Thyroid gland (tissue), 4 donors: Measurements from ENCODE around the gene KLK2. TPM values are rescaled to one million over a fixed set of nuclear protein-coding genes. Genes with fewer than 3 reads are reported as not detected.

Experiments used
- DNase-seq, 2 donors: peaks; one replicate each; pipeline ENCODE4 v3.0.0-alpha.2; 2019
- H3K27ac ChIP-seq, 3 donors: fragments of 200-600 bp; sonication (generic); 1 replicate in 2 of 3; 2 replicates in 1 of 3; pipeline ENCODE4 v1.5.1; 2016 to 2019; ENCODE audit warnings: mild to moderate bottlenecking in 1 of 3, moderate library complexity in 1 of 3
- H3K27me3 ChIP-seq: fragments of 200-600 bp; sonication (generic); one replicate; pipeline ENCODE4 v1.5.1; 2019
- H3K36me3 ChIP-seq, 2 donors: fragments of 200-600 bp; sonication (generic); one replicate each; pipeline ENCODE4 v1.5.1; 2016 to 2019
- H3K4me1 ChIP-seq, 2 donors: fragments of 200-600 bp; sonication (generic); one replicate each; pipeline ENCODE4 v1.5.1; 2017 to 2019
- H3K4me3 ChIP-seq, 3 donors: fragments of 200-600 bp; sonication (generic); replicated peaks in 1 of 3; 1 replicate in 2 of 3; 2 replicates in 1 of 3; pipeline ENCODE4 v1.5.1; 2016; ENCODE audit warnings: mild to moderate bottlenecking in 1 of 3
- H3K9me3 ChIP-seq: fragments of 200-600 bp; sonication (generic); one replicate; pipeline ENCODE4 v1.5.1; 2017
- POLR2A ChIP-seq, 2 donors: fragments of 450-650 bp; IDR thresholded peaks; one replicate each; pipeline ENCODE4 v1.6.1; 2017; ENCODE audit warnings: antibody characterized with exemption in 2 of 2, mild to moderate bottlenecking in 2 of 2, moderate library complexity in 1 of 2
- WGBS, 2 donors: methylation state at CpG; one replicate each; pipeline ENCODE4 v1.1.5; 2017; 5-methylcytosine and 5-hydroxymethylcytosine counted together
- intact Hi-C: fragments of 100-400 bp; cut with DNase I; formaldehyde crosslinking; loops from one replicate; pipeline ENCODE4 v1.15.1; 2023
- total RNA-seq, 4 donors: library from RNA; depleted of rRNA; stranded (reverse); fragments of >200 nt; gene quantifications; one replicate each; pipeline ENCODE4 v1.2.3, GENCODE V29; 2016
- TF ChIP-seq, protein P1 (sequence below), 6 experiments: fragments of 200-600 bp in 3 of 6; fragments of 450-650 bp in 3 of 6; sonication (generic) in 3 of 6; IDR thresholded peaks; one replicate each; pipeline ENCODE4 v1.5.1; 2016 to 2019; ENCODE audit warnings: antibody characterized with exemption in 6 of 6, mild to moderate bottlenecking in 2 of 6, inconsistent platforms in 1 of 6, moderate library complexity in 1 of 6

KLK2 gene
- total RNA-seq, 4 donors from 2014 or later = 2.8 to 11.0 (median 5.0) TPM

DNA sequence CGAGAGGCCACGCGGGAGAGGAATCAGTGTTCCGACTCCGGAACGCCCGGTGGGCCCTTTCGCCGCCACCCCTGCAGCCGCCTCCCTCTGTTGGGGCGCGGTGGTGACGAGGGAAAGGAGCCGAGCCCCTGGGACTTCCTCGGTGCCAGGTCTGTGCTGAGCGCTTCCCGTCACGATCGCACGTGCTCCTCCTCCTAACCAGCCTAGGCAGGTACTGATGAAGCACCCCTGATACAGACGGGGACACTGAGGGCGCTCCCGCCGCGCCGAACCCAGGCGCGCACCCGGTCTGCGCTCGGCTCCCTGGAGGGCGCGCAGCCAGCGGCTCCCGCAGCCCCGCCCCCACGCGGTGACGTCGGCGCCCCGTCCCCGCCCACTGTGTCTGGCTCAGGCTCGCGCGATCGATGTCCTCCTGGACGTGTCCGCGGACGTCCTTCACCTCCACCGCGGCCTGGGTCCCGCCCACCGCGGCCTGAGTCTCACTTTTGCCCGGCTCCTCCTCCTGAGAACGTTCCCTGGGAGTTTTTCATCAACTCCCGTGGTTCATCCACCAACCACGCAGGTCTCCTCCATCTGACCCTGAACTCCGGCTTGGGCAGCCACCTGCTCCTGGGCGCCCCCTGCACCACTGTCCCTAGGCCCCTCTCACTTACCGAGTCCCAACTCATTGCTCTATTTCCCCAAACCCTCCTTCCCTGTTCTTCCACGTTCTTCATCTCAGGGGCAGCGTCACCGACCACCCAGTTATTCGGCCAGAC is 37.3 kb upstream of the KLK2 start:
- H3K36me3 ChIP-seq = no peaks in the 10 kb centered on the region
- peaks cover 23 to 34% of the 10 kb centered on the region in 2 donors for H3K4me1 ChIP-seq
- intact Hi-C loops = loop anchor here (5.0 kb wide), 1 partner anchor 46 kb away; no protein-coding TSS in a partner anchor
- peak overlapping the region in 2 of 3 donors; percentile 48 to 49 for H3K4me3 ChIP-seq
- peak overlapping the region; percentile 61 to 96 (median 81) for H3K27ac ChIP-seq
- peak; percentile 92 to 93 for DNase-seq
- WGBS, 2 donors = 7 to 8% methylated on average over 27 to 34 of the region's 67 CpGs
- TF ChIP-seq, protein P1, sequence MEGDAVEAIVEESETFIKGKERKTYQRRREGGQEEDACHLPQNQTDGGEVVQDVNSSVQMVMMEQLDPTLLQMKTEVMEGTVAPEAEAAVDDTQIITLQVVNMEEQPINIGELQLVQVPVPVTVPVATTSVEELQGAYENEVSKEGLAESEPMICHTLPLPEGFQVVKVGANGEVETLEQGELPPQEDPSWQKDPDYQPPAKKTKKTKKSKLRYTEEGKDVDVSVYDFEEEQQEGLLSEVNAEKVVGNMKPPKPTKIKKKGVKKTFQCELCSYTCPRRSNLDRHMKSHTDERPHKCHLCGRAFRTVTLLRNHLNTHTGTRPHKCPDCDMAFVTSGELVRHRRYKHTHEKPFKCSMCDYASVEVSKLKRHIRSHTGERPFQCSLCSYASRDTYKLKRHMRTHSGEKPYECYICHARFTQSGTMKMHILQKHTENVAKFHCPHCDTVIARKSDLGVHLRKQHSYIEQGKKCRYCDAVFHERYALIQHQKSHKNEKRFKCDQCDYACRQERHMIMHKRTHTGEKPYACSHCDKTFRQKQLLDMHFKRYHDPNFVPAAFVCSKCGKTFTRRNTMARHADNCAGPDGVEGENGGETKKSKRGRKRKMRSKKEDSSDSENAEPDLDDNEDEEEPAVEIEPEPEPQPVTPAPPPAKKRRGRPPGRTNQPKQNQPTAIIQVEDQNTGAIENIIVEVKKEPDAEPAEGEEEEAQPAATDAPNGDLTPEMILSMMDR (IDR thresholded peaks at IDR 0.05) = no peak
- peak; percentile 57 to 98 for TF ChIP-seq POLR2A (IDR thresholded peaks at IDR 0.05)
- H3K27me3 ChIP-seq = no peaks in the 10 kb centered on the region
- no peaks in the 10 kb centered on the region for H3K9me3 ChIP-seq

DNA sequence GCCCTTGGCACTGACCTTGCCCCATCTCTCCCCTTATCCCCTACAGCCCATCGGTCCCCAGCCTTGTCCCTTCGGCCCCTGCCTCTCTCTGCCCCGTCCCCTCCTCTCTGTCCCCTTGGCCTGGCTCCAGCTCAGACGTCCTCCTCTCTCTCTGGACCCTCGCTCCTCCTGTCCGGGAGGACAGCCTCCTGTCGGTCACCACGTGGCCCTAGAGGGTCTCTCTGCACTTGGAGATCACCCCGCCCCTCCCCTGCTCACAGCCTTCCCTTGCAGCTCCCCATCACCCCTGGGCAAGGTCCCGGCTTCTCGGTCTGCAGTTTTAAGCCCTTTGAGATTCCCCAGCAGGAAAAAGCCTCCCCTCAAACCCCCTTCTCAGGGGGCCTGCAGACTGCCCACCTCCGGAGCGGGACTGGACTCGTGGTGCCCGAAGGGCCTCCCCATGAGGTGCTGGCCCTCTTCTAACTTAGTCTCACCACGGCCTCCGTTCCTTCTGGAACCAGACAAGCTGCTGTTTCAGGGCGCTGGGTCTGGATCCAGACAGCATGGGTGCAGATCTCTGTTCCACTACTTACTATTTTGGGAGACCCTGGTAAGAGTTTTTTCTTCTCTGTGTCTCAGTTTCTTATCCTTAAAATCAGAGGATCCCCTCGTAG is 36.6 kb upstream of the KLK2 start:
- Histone ChIP-seq H3K27me3 (no peaks in the 10 kb centered on the region), H3K4me1 (peaks cover 31 to 41% of the 10 kb centered on the region in 2 donors), H3K36me3 (no peaks in the 10 kb centered on the region), H3K4me3 (no peak overlapping the region), H3K27ac (peak overlapping the region; percentile 61 to 96 (median 81)), H3K9me3 (no peaks in the 10 kb centered on the region)
- 60 to 63% methylated on average over 19 of the region's 19 CpGs for WGBS, 2 donors
- no peak for TF ChIP-seq POLR2A (IDR thresholded peaks at IDR 0.05)
- TF ChIP-seq, protein P1 (IDR thresholded peaks at IDR 0.05) = no peak
- intact Hi-C loops = loop anchor here (5.0 kb wide), 1 partner anchor 46 kb away; no protein-coding TSS in a partner anchor
- peak in 1 of 2 donors; percentile 26 for DNase-seq

DNA sequence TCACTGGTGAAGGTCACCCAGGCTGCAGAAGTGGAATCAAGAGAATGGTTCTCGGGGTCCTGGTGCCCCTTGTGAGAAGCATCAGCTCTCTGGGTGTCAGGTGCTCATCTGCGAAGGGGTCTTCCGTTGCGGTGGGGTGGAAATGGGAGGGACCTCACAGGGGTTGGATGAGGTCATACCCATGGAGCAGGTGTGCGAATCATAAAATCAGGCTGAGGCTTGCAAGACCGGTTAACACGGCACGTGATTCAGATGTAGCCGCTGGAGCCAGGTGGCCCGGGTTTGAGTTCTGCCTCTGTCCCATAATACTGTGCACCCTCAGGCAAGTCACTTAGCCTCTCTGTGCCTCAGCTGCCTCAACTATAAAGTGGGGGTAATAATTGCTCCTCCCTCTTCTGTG is 35.9 kb upstream of the KLK2 start:
- Histone ChIP-seq H3K27me3 (no peaks in the 10 kb centered on the region), H3K27ac (peak overlapping the region in 2 of 3 donors; percentile 61 to 96), H3K9me3 (no peaks in the 10 kb centered on the region), H3K36me3 (no peaks in the 10 kb centered on the region), H3K4me1 (peaks cover 33 to 44% of the 10 kb centered on the region in 2 donors), H3K4me3 (no peak overlapping the region)
- WGBS, 2 donors = 74 to 84% methylated on average over 7 to 10 of the region's 10 CpGs
- intact Hi-C loops = loop anchor here (5.0 kb wide), 1 partner anchor 45 kb away; no protein-coding TSS in a partner anchor
- TF ChIP-seq, protein P1 (IDR thresholded peaks at IDR 0.05) = no peak
- TF ChIP-seq POLR2A (IDR thresholded peaks at IDR 0.05) = no peak
- no peak for DNase-seq

DNA sequence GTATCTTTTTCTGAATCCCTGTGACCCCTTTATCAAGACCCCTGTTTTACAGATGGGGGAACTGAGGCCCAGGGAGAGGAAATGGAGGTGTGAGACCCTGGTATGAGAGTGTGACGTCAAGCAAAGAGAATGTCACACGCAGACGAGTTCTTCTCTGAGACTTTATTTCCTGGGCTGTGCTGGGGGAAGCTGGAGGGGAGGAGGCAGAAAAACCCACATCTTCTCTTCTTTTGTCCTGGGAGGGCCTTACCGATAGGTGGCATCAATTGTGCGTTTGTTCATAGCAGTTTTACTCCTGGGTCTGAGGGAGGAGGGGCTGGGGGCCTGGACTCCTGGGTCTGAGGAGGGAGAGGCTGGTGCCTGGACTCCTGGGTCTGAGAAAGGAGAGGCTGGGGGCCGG is 35.0 kb upstream of the KLK2 start:
- no peaks in the 10 kb centered on the region for H3K27me3 ChIP-seq
- 29 to 52% methylated on average over 6 of the region's 6 CpGs for WGBS, 2 donors

More for the DNA sequence above, 35.0 kb upstream of the KLK2 start:
- peak in 1 of 2 donors; percentile 28 for DNase-seq
- TF ChIP-seq, protein P1 (IDR thresholded peaks at IDR 0.05) = peak in 3 of 6 experiments; percentile 20 to 32 (median 31)
- no peak for TF ChIP-seq POLR2A (IDR thresholded peaks at IDR 0.05)
- no peaks in the 10 kb centered on the region for H3K36me3 ChIP-seq
- no peaks in the 10 kb centered on the region for H3K9me3 ChIP-seq
- intact Hi-C loops = loop anchor here (5.0 kb wide), 1 partner anchor 44 kb away; no protein-coding TSS in a partner anchor
- H3K4me3 ChIP-seq = no peak overlapping the region
- peaks cover 33 to 39% of the 10 kb centered on the region in 2 donors for H3K4me1 ChIP-seq
- H3K27ac ChIP-seq = peak overlapping the region; percentile 55 to 96 (median 73)
